Hematopoietic multipotent progenitor cell treated with erythropoietin and hydrocortisone succinate and interleukin-3 and kit ligand, for 17 days (in vitro differentiated cells): ENCODE results near the gene PFDN1.
"Not testable (repeated sequence)": the region's sequence is repeated elsewhere in the genome, so short reads cannot be mapped to it uniquely, and the experiment has no call there.

ENCODE experiments used
- DNase-seq: peaks from one replicate; pipeline ENCODE4 v3.0.0-alpha.2; 2015; ENCODE audit warnings: low spot score

The PFDN1 gene

DNA sequence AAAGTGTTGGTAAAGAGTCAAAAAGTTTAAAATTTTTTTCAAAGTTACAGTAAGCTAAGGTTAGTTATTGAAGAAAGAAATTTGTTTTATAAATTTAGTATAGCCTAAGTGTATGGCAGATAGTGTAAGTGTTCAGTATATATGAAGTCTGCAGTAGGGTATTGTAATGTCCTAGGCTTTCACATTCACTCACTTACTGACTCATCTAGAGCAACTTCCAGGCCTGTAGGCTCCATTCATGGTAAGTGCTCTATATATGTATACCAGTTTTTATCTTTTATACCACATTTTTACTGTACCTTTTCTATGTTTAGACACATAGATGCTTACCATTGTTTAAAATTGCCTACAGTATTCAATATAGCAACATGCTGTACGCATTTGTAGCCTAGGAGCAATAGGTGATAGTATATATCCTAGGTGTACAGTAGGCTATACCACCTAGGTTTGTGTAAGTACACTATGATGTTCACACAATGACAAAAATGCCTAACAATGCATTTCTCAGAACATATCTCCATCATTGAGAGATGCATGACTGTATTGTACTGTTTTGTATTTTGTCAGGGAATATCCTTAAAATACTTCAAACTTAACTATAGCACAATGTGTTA is 89.4 kb downstream of the PFDN1 start:
- DNase-seq: no peak

DNA sequence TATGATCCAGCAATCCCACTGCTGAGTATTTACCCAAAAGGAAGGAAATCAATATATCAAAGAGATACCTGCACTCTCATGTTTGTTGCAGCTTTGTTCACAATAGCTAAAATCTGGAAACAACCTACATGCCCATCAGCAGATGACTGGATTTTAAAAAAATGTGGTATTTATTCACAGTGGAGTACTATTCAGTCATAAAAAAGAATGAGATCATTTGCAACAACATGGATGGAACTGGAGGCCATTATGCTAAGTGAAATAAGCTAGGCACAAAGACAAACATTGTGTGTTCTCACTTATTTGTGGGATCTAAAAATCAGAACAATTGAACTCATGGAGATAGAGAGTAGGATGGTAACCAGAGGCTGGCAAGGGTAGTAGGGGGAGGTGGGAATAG is 94.8 kb downstream of the PFDN1 start:
- DNase-seq: no peak

DNA sequence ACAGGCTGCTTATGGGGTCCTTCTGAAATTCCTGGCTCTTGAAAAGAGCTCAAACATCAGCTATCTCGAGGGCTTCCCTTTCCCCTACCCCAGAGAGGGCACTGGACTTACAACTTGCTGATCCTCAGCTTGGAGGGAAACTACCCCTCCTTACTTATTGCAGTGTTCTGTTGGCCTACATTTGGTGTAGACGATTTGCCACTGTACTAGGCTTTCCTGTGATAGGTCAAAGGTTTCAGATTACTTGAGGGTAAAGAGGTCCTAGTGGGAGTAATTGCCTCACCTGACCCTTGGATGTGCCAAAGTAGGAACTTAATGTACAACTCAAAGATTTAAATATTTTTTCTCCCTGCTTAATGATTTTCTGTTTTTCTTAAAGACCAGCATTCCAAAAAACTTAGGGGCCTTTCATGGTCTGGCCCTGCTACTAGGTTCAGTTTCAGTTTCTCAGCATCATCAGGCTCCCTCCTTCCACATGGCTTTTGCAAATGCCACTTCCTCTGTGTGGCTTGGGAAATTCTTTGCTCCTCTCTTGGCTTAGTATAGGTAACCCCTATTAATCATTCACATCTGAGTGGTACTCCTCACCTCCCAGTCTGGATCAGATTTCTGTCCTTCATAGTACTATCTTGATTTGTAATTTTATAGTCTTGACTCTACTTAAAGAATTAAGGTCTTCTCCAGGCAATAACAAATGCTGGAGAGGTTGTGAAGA is 95.5 kb downstream of the PFDN1 start:
- DNase-seq: no peak

DNA sequence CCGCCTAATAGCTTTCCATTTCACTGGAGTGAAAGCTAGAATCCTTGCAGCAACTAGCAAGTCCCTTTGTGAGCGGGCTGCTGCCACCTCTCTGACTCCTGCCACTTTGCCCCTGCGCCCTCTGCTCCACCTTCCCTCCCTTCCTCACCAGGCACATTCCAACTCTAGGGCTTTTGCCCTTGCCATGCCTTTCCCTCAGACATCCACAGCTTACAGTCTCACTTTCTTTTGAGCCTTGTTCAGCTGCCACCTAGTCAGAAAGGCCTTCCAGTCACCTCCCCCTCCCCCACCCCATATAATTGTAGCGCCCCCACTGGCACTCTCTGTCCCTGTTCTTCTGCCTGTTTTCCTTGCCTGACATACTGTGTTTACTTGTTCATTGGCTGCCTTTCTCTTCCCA is 96.9 kb downstream of the PFDN1 start:
- no peak for DNase-seq

DNA sequence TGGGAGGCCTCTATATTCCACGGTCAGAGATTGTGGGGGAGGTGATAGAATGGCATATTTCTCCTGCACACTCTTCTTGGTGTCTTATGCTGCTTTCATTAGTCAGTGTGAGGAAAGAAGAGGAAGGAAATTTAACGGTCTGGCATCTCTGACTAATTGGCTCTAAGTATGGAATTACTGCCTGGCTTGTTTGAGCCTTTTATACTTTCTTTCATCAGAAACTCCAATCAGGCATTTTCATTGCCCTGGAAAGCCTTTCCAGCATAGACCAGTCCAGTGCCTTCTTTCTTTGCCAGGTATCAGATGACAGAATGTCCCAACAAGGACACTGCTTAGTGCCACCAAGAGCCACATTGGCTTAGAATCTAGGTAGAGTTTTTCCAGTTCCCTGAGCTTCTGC is 97.7 kb downstream of the PFDN1 start:
- no peak for DNase-seq

DNA sequence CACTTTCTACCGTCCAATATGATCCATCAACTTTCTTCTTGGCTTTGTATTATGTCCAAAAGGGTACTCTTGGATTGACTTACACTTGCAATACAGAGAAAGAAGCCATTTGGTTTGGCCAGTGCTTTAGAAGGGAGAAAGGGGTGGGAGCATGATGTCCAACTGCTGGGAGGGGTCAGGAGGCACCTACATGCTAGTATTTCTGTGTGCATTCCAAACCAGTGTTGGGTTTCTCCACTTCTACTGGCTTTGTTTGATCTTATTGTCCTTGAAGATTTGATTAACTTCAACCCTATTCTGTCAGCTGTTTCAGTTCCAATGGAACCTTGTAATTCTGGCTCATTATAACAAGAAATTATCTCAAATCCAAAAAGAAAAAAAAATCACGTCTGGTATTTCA is 100.3 kb downstream of the PFDN1 start:
- no peak for DNase-seq

DNA sequence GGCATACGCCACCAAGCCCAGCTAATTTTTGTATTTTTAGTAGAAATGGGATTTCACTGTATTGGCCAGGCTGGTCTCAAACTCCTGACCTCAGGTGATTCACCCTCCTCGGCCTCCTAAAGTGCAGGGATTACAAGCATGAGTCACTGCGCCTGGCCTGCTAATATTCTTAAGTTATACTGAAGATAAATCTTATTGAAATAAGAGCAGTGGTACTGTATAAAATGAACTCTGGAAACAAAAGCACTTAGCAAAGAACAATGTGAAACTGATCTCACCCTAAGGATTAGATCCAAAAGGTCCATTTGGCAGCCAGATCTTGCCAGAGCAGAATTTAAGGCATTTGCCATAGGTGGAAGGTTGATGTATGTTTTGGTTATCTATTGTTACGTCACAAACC is 100.8 kb downstream of the PFDN1 start:
- no peak for DNase-seq

DNA sequence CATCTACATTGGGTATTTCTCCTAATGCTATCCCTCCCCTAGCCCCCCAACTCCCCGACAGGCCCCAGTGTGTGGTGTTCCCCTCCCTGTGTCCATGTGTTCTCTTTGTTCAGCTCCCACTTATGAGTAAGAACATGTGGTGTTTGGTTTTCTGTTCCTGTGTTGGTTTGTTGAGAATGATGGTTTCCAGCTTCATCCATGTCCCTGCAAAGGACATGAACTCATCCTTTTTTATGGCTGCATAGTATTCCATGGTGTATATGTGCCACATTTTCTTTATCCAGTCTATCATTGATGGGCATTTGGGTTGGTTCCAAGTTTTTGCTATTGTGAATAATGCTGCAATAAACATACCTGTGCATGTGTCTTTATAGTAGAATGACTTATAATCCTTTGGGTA is 104.0 kb downstream of the PFDN1 start:
- DNase-seq: not testable (repeated sequence)

DNA sequence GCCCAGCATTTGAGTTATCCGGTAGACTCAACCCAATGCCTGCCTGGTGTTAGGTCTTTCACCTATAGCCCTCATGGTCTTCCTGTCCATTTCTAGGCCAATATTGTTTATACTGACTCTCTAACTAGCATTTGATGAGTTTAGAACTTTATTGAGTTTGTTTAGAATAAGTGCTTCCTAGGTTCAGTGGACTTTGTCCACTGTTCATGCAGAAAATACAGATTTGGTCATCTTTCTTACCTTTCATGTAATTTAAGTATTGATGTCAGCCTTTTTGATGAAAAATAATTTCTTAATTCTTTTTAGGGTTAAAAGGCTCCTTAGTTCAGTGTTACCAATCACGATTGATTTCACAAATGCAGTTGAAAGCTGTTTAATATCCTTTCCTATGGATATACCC is 105.9 kb downstream of the PFDN1 start:
- no peak for DNase-seq

DNA sequence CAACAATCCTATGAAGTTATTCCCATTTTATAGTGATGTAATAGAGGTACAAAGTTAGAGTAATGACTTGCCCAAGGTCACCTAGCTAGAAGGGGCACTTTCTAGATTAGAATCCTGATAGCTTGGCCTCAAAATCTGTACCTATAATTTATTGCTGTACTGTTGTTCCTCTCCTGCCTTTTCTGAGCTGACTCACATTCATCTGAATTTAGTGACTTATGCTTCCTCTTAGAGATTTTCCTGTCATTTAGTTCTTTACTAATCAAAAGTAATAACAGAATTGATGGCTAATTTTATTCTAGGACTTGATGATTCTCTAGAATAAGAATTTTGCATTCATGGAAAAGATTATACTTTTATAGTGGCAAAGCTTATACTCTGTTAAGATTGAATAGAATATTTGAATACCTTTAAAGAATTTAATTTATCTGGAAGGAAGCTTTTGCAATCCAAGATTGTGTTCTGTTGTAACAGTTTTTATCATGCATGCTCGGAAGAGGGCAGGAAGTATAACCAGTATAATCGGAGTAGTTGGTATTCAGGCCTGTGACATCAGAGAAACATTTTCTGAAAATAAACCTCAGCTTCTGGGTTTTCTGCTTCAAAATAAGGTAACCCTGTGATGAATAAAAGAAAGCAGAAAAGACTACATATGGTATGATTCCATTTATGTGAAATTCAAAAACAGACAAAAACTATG is 106.6 kb downstream of the PFDN1 start:
- DNase-seq: no peak
